H1 (cell line): ENCODE data around the gene C3orf18. TPM values are rescaled to one million over a fixed set of nuclear protein-coding genes. Genes with fewer than 3 reads are reported as not detected.

Experiments used
- BCL11A ChIP-seq, 2 experiments: IDR thresholded peaks; one replicate each; pipeline ENCODE4 v1.6.1; 2011; ENCODE audit warnings: low read depth in 2 of 2, low read length in 2 of 2, mild to moderate bottlenecking in 2 of 2
- BRCA1 ChIP-seq: IDR thresholded peaks from 2 replicates; pipeline ENCODE4 v1.6.1; 2012; ENCODE audit warnings: low read depth, low read length, improper control_type of control experiment
- CBX5 ChIP-seq: fragments of 300-800, 300-1000 bp; sonication (generic); IDR thresholded peaks from 2 replicates; pipeline ENCODE4 v1.7.1; 2016; ENCODE audit warnings: antibody characterized with exemption, low read length, low read depth
- CHD7 ChIP-seq: fragments of 300-600 bp; sonication (generic); IDR thresholded peaks from 2 replicates; pipeline ENCODE4 v1.7.1; 2012; ENCODE audit warnings: low read length, moderate library complexity, mild to moderate bottlenecking, inconsistent platforms; ENCODE audit not compliant: insufficient replicate concordance
- EGR1 ChIP-seq: IDR thresholded peaks from 2 replicates; pipeline ENCODE4 v1.6.1; 2011; ENCODE audit warnings: low read depth, low read length, borderline replicate concordance
- HDAC6 ChIP-seq: IDR thresholded peaks from one replicate; pipeline ENCODE4 v1.7.1; 2012; ENCODE audit warnings: low read depth, mild to moderate bottlenecking, inconsistent platforms, low read length, moderate library complexity
- NANOG ChIP-seq: IDR thresholded peaks from 2 replicates; pipeline ENCODE4 v1.6.1; 2011; ENCODE audit warnings: low read length, low read depth, mild to moderate bottlenecking, inconsistent platforms; ENCODE audit not compliant: insufficient read depth, poor library complexity, severe bottlenecking
- RNF2 ChIP-seq: fragments of 200-900, 300-1000 bp; sonication (generic); IDR thresholded peaks from 2 replicates; pipeline ENCODE4 v1.7.1; 2016; ENCODE audit warnings: borderline replicate concordance, low read depth, mild to moderate bottlenecking, antibody characterized with exemption, low read length; ENCODE audit not compliant: poor library complexity, severe bottlenecking; ENCODE audit errors: missing control alignments
- RXRA ChIP-seq: IDR thresholded peaks from 2 replicates; pipeline ENCODE4 v1.6.1; 2011; ENCODE audit warnings: low read depth, mild to moderate bottlenecking, low read length, moderate library complexity; ENCODE audit not compliant: insufficient read depth
- polyA plus RNA-seq, 7 experiments: library from polyadenylated mRNA; depleted of rRNA in 3 of 7; stranded (reverse) in 5 of 7; unstranded in 2 of 7; fragments of >200 nt in 5 of 7; fragments of 200-250 nt in 2 of 7; gene quantifications; 1 replicate in 5 of 7; 2 replicates in 1 of 7; 4 replicates in 1 of 7; pipeline versions ENCODE4 v1.2.1 to v1.2.3, GENCODE V29; 2011 to 2013; ENCODE audit warnings: missing spikeins in 2 of 7, mixed read lengths in 2 of 7
- total RNA-seq: library from RNA; stranded (reverse); fragmentation: NEBNext Ultra II Directional; extraction: Animal tissue kit (Norgen Biotek cat#: 25700); gene quantifications from 2 replicates; pipeline ENCODE4 v1.2.1, GENCODE V29; 2021
- TF ChIP-seq, protein P1 (sequence below): IDR thresholded peaks from 2 replicates; pipeline ENCODE4 v1.6.1; 2012; ENCODE audit warnings: inconsistent platforms

The C3orf18 gene
- total and polyA plus RNA-seq, 2 of the 8 experiments (the other 6 are each of a cell fraction or from before 2014, with no cell fraction given), result 7.5 to 15.0 TPM

GRCh38 chr3:50525987-50526386 lies 41.6 kb downstream of the C3orf18 start (continued):
- TF ChIP-seq CHD7, result no peak
- TF ChIP-seq, protein P1, sequence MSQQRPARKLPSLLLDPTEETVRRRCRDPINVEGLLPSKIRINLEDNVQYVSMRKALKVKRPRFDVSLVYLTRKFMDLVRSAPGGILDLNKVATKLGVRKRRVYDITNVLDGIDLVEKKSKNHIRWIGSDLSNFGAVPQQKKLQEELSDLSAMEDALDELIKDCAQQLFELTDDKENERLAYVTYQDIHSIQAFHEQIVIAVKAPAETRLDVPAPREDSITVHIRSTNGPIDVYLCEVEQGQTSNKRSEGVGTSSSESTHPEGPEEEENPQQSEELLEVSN, result peak; percentile 73
- TF ChIP-seq RXRA, result no peak
- no peak for TF ChIP-seq RNF2
- TF ChIP-seq EGR1, result no peak
- TF ChIP-seq NANOG, result no peak
- TF ChIP-seq CBX5, result no peak
- TF ChIP-seq HDAC6, result no peak
- TF ChIP-seq BRCA1, result no peak
- no peak for TF ChIP-seq BCL11A (IDR thresholded peaks at IDR 0.05; ENCODE audit: low read depth in 2 of 2, low read length in 2 of 2)
